Heart left ventricle (tissue), 13 donors: ENCODE results near the gene KDM4B.

Experiments
- CTCF ChIP-seq, 12 donors: fragments of 200-600 bp; sonication (generic) in 4 of 12; IDR thresholded peaks; one replicate each; pipeline versions ENCODE4 v1.5.0 to v1.8.0; 2018 to 2022; ENCODE audit warnings: antibody characterized with exemption in 12 of 12, mild to moderate bottlenecking in 5 of 12
- POLR2A ChIP-seq, 2 donors: fragments of 450-650 bp; IDR thresholded peaks; one replicate each; pipeline ENCODE4 v1.6.1; 2017; ENCODE audit warnings: antibody characterized with exemption in 2 of 2, mild to moderate bottlenecking in 2 of 2, moderate library complexity in 2 of 2
- donor health status: ischemic (EF 13 %, LVEDD 7.1; RV severe dilation, severe dysfunction).
- donor health status: DM: no; HTN: yes; CAD: no.
- donor health status: DM: no; HTN: no; CAD: no.
- donor health status: ischemic (EF 25% LVEDD 6.9; RV normal size, moderate dysfunction).
- donor health status: ischemic (EF 25% LVEDD 5.7; RV mildly dilated, moderate dysfunction).
- donor health status: ischemic (EF 35%, LVEDD 5.7; RV mildly dilated, moderate dysfunction).
- donor health status: nonischemic (EF 11% LVEDD 7.7; RV severe dilation, severe dysfunction).
- donor health status: DM: yes; HTN: yes; CAD: no.
- donor health status: PGD.
- donor health status: ischemic (EF 29% LVEDD 5.4; RV normal size, mild dysfunction).
- donor health status: nonischemic (EF 23%, LVEDD 6.1; RV moderate dilation, normal function).

DNA sequence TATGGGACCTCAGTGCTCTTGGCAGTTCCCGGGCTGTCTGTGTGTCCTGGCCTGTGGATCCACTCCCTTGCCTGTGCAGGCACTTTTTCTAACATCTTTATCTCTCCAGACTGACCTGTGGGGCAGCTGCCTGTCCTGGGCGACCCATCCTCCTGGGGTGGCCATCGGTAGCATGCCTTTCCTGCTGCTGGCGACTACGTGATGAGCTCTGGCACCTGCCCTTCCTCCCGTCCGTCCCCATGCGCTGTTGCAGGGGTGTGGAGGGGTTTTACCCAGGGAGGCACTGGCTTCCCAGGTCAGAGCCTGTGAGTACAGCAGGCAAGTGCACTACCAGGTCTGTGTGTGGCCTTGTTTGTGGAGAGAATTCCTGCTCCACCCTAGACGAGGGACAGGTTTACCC is 93.3 kb downstream of the KDM4B start:
- no peak for TF ChIP-seq CTCF (IDR thresholded peaks at IDR 0.05)
- no peak for TF ChIP-seq POLR2A (IDR thresholded peaks at IDR 0.05)
